ENCODE measurements around the gene MFN1.

DNA sequence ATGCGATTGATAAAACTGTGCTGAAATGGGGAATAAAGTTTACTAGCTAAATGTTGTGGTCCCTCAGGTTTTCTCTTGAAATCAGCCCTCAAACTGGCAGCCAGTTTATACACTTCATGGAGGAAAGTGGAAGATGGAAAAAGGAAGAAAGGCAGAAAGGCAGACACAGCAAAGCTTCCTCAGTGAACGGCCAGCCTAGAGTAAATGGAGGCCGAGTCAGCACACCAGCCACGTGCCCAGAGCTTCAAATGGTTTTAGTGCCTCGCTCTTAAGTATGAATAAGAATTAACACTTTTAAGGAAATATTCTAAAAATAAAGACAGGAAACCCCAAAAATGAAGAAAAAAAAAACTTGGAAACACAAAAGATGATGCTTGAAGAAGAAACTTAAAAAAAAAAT lies 55.5 kb downstream of the MFN1 start:
- TF ChIP-seq, protein P1, sequence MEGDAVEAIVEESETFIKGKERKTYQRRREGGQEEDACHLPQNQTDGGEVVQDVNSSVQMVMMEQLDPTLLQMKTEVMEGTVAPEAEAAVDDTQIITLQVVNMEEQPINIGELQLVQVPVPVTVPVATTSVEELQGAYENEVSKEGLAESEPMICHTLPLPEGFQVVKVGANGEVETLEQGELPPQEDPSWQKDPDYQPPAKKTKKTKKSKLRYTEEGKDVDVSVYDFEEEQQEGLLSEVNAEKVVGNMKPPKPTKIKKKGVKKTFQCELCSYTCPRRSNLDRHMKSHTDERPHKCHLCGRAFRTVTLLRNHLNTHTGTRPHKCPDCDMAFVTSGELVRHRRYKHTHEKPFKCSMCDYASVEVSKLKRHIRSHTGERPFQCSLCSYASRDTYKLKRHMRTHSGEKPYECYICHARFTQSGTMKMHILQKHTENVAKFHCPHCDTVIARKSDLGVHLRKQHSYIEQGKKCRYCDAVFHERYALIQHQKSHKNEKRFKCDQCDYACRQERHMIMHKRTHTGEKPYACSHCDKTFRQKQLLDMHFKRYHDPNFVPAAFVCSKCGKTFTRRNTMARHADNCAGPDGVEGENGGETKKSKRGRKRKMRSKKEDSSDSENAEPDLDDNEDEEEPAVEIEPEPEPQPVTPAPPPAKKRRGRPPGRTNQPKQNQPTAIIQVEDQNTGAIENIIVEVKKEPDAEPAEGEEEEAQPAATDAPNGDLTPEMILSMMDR (IDR thresholded peaks at IDR 0.05), result no peak
- no peak for TF ChIP-seq EP300 (IDR thresholded peaks at IDR 0.05)
- TF ChIP-seq POLR2AphosphoS5 (IDR thresholded peaks at IDR 0.05), result no peak
